NCI-H187 (cell line): ENCODE measurements around the gene PHACTR1.

Source experiments
- DNase-seq, 2 experiments: peaks; one replicate each; lab custom pipeline; 2025; lab: John Stamatoyannopoulos, UW

Gene PHACTR1

DNA sequence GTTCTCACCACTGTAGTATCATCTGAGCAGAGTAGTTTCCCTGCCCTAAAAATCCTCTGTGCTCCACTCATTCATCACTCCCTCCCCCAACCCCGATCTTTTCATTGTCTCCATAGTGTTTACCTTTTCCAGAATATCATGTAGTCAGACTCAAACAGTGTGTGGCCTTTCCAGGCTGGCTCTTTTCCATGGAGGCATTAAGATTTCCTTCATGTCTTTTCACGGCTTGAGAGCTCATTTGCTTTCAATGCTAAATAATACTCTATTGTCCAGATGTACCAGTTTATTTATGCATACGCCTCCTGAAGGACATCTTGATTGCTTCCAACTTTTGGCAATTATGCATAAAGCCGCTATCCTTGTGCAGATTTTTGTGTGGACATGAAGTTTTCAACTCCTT lies 235.8 kb downstream of the PHACTR1 start:
- DNase-seq = no peak

DNA sequence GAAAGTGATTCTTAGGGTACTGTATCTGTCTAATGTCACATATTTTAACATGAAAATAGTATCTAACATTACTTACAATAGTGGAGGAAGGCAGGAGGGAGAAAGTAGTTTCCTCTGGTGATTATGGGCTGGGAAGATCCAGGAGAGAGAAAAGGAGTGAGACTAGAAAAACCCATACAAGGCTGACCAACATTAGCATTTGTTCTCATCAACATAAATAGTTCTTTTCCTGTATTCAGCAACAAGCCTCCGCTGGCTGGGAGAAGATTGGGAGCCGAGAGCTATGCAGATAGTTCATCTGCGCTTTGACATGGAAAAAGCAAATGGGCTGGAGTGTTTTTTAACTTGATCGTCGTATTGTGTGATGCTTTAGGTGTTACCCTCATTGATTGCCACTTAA lies 239.4 kb downstream of the PHACTR1 start:
- DNase-seq = no peak

DNA sequence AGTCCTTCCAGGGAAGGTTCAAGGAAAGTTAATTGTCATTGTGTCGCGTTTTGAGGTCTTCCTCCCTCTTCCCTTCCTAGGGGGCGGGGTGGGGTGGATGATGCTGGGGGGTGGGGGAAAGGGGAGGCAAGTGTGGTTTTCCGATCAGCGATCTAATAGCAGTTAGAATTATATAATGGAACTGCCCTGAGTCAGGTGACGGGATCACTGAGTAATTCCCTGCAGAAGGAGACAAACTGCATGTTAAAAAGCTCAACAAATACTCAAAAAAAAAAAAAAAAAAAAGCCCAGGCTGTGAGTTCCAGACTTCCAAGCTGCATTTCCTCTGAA lies 240.4 kb downstream of the PHACTR1 start:
- no peak for DNase-seq

DNA sequence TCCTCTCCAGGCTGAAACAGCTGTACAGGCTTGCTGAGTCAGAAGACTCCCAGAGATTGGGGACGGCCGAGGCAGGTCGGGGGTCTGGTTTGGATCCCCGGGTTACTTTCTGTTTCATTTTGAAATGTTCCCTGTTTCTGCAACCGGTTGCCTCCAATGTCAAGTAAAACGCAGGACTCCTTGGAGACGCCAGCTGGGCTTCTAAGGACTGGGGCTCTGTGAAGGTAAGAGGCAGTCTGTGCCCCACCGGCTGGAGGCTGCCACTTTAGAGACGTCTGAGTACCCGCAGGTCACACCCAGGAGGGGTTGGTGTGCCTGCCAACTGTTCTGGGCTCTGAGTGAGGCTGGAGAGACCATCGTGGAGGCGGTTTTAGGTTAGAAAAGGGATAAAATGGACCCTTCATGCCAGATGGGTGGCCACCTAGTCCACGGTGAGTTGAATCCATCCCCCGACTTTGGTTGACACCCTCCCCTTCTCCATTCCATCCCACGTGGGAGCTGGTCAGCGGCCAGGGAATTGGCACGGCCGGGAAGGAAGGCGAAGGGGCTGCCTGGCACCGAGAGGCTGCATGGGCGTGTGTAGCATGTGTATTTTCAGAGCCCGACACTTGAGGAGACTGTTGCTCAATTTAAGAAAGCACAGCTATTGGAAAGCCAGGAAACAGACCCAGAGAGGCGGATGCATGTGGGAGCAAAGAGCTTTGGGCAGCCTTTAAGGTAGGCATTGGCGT lies 240.9 kb downstream of the PHACTR1 start:
- no peak for DNase-seq

DNA sequence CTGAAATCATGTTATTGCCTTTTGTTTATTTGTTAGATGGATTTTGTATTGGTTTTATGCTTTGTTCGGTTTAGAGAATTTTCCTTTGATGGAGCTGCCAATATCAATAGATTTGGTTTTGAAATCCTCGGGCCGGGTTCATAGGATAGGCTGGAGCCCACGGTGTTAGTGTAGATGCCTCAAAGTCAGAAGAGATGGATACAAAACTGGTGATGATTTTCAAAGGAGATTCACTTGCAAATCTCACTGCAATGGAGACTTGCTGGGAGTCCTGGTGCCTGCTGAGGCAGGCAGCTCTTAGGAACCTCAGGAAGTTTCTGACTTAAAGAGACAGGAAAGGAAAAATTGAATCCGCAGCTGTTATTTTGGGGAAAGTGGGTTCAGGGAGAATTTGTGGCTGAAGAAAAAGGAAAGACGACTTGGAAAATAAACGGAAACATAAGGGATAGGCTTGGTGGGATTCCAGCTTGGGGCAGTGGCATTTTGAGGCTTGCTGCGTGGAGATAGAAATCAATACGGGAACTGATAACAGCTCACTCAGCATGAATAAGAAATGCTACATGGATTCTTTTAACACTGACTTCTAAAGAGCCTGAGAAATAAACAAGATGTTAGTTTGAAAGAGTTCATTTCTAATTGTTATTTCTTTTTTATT lies 241.6 kb downstream of the PHACTR1 start:
- no peak for DNase-seq

DNA sequence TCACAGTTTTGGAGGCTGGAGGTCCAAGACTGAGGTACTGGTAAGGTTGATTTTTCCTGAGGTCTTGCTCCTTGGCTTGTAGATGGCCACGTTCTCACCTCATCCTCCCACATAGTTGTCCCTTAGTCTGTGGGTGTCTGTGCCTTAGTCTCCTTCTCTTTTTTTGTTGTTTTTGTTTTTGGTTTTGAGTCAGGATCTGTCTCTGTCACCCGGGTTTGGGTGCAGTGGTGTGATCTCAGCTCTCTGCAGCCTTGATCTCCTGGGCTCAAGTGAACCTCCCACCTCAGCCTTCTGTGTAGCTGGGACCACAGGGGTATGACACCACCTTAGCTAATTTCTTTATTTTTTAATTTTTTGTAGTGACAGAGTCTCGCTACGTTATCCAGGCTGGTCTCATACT lies 245.2 kb downstream of the PHACTR1 start:
- DNase-seq = no peak

DNA sequence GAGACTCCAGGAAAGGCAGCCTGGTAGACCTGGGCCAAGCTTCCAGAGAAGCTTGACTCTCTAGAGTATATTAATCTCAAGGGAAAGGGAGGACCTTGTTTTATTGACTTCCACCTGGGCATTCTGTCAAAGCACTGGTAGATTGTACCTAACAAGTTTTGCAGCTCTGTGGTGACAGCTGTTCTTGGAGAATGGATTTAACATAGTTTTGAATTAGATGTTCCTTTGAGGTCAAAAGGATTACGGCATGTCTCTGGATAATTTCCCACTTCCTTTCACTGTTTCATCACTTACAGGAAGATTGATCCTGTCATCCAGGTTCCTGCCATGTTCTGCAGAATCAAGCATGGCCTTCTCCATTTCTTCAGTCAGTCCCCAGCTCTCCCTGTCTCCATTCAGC lies 246.0 kb downstream of the PHACTR1 start:
- DNase-seq = no peak

DNA sequence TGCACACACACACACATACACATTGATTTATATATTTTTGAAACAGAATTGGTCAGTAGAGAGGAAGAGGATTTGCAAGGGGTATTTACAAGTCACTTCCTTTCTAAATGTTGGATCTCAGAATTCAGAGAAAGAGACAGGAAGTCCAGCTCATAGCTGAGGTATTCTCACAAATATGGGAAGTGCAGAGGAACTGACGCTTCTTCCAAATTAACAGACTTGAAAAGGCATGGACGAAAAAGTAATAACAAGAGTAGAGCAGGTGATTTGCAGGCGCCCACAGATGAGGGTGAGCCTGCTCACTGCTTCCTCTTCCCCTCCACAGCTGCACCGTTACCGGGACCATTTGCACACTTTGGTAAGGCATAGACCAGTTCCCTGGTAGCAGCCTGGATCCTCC lies 246.4 kb downstream of the PHACTR1 start:
- DNase-seq = no peak

DNA sequence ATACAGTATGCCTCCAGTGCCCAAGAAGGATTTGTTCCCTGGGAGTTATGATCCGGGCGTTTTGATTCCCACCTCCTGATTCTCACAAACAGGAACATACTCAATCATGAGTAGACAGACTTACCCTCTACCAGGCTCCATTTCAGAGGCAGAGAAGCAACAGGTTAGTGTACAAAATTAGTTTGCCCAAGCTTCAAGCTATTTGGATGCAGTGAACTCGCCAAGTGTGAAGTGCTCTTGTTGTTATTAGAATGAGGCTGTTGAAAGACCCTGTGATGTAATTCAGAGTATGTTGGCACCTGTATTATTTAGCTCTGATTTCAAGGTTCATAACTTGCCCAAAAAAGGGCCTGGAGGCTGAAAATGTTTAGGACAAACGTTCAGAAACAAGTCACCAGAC lies 247.0 kb downstream of the PHACTR1 start:
- no peak for DNase-seq

DNA sequence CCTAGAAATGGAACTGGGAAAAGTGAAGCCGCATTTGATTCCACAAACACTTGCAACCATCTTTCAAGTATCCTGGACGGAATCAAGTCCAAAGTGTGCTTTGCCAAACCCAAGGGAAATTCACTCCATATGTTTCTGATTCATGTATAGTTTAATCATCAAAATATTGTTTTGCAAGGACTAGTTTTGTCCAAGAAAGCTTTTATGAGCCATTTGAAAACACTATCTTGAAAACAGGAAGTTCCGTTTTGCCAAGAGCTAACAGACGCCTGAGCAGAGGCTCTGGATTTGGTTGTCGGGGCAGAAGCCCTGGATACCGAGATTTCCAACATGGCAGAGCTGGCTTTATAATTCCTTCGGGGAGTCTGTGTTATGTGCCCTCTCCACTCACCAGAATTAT lies 251.1 kb downstream of the PHACTR1 start:
- no peak for DNase-seq

DNA sequence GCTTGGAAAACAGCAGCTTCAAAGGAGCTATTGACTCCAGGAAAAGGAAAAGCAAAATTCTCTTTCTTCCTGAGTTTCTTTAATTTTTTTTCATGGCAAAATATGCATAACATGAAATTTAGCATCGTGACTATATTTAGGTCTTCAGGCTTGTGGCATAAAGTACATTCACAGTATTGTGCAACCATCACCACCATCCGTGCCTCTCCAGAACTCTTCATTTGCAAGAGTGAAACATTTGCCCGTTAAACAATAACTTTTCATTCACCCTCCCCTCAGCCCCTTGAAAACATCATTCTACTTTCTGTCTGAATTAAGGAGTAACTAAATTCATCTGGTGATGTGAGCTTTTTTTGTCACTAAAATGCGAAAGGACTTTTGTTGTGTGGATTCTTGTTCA lies 251.7 kb downstream of the PHACTR1 start:
- DNase-seq = no peak

DNA sequence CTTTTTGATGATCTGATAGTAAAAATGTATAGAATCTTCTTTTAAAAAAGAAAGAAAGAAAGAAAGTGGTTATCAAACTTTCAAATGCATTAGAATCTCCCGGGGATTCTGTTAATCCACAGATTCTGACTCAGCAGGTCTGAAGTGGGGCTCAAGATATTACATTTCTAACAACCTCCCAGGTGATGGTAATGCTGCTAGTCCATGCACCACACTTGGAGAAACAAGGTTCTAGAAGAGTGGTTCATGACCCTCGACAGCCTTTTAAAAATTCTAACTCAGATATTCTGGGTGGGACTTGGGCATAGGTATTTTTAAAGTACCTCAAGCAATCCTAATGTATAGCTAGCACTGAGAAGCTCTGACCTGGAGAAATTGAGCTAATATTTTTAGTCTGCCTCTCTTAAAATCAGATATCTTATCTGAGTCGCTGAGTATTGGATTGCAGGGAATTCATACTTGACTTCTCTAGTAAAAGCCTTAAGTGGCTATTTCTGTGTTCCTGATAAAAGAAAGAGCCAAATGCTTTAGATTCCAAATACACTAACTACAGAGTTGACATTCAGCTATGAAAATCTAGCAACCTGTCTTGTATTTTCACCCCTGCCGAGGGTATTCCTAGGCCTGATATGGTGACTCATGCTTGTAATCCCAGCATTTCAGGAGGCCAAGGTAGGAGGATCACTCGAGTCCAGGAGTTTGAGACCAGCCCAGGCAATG lies 252.4 kb downstream of the PHACTR1 start:
- no peak for DNase-seq

DNA sequence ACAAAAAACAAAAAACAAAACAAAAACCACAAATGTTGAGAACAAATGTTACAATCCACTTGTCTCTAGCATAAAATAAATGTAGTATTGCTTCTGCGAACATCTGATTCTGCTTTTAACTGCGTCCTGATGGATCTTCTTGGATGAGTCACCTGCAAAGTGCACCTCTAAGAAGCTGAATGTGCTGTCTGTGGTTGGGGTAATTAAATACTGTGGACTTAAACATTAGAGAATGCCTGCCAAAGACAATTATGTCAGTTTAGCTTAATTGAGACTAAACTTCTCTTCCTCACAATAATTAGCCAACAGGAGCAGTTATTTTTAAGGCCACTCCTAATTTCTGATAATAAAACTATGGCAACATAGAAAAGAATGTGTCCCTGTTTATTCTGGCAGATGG lies 253.4 kb downstream of the PHACTR1 start:
- DNase-seq = no peak

DNA sequence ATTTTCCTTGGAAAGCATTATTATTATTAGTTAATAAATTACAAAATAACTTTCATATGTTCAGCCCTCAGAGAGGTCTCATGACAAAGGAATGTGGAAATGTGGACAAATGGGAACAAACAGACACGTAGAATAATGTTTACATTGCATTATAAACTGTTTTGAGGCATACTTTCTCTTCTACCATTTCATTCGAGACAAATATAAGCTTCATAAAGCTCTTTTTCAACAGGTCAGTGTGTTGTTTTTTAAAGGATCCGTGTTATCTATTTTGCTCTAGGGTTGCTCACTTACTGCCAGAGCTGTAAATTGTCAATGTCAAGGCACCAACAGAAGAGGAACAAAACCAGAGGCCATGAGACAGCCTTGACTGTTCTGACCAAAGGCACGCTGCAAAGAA lies 256.8 kb downstream of the PHACTR1 start:
- no peak for DNase-seq

DNA sequence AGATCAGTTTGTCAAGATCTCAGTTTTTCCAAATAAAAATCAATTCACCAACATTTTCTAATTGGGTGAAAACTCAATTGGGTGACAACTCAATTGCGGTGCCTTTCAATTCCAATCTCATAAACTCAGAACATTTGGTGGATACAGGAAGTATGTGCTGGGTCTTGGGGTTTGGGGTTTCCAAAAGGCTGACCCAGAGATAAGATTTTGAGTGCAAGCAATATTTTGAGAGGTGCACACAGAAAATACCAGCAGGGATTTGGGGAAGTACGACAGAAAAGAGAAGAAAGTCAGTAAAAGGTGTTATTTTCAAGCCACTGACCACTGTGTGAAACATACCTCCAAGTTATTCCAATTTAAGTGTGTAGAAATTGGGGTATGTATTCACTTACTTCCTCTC lies 258.0 kb downstream of the PHACTR1 start:
- DNase-seq = no peak

DNA sequence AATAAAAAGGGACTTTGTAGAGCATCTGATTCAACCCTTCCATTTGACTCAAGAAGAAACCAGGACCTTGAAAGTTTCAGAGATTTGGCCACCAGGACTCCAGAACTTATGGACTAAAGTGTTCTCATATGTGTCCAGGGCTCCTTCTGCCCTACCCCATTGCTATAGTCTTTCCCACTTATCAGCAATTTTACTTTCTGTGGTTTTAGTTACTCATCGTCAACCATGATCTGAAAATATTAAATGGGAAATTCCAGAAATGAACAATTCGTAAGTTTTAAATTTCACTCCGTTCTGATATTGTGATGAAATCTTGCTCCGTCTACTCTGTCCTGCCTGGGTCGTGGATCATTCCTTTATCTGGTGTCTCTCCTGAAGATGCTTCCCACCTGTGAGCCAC lies 259.8 kb downstream of the PHACTR1 start:
- no peak for DNase-seq

DNA sequence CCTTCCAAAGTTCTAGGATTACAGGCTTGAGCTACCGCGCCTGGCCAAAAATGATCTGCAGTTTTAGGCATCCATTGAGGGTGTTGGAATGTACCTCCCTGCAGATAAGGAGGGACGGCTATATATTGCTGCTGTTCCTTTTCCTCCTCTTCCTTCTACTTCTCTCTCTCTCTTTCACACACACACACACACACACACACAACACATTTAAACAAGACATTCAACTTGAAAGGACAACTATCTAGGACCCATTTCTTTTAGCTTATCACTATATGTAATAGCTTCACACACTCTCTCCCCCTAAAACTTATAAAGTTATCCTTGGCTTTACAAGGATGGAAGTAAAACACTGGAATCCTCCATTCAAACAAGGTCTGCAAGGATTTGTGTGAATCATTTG lies 260.6 kb downstream of the PHACTR1 start:
- no peak for DNase-seq

DNA sequence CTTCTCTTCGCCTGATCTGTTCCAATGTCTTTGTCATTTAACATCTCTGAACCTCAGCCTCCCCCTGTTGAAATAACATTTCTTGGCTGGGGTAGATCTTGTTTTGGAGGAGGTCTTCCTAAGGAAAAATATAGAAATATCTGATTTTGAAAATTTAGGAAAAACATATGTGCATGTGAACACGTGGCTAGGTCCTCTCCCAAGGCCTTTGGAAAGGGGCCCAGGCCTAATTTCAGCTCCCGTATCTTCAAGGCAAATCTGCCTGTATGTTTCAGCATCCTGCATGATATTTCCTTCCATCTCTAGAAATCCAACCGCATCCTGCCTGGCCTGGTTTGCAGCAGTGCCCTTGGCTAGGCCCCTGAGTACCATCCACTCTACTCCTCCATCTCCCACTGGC lies 261.2 kb downstream of the PHACTR1 start:
- DNase-seq = no peak

DNA sequence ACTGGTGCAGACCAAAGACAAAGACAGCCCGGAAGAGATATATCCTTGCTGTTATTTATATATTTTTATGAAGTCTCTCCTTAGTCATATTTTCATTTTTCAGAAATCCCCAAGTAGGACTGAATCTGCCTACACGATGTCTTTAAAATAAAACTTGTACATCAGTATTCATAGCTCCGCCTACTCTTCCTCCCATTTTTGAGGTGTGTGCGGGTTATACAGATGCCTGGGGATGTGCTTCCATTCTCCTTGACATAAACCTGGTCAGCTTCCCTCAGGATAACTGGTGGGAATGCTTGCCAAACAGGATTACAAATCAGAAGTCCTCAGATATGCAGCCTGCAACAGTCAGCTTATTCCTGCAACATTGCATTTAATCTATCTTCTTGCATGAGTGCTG lies 264.2 kb downstream of the PHACTR1 start:
- no peak for DNase-seq

DNA sequence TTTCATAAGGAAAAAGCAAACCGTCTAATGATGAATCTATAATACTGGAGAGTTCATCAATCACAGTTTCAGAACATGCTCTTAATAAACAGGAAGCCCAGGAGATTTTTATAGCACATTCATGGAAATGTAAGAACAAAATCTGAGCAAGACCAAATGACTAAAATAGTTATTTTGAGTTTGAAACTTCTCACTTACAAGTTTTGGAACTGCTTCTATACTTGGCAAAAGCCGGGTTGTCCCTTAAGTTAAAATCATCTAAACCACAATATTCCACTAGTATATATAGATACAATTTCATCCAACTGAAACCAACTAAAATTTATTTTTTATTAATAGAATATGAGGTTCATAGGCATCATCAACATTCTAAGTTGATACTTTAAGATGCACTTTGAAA lies 268.2 kb downstream of the PHACTR1 start:
- no peak for DNase-seq

DNA sequence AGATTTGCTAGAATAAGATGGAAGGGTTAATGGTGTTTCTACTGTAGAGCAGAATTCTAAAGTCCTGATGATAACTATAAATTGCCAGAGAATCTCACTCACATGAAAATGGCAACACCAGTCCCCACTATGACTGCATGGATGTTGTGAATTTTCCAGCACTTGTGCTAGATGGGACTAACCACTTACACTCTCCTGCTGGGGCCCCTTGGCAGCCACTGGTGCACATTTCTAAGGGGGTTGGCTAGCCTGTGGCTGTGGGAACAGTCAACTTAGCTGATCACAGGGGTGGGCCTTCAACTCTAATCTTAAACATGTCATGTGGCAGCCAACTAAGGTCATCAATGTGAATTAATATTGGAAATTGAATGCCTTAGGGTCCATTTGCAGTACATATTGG lies 271.2 kb downstream of the PHACTR1 start:
- no peak for DNase-seq

DNA sequence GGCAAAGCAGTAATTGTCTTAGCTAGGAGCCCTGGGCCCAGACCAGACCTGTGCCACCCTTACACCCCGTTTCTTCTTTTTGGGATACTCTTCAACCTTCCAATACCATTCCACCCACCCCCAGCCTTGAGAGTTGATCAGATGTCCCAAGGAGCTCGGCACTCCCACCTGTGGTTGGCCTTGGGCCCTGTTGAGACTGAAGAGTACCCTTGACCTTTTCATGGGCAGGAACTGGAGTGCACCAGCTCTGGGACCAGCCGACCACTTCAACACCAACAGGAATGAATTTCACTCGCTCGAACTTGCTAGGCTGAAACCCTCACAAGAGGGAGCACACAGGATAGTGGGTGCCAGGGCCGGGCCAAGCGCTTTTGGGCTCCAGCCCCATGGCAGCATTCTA lies 273.6 kb downstream of the PHACTR1 start:
- DNase-seq = no peak

DNA sequence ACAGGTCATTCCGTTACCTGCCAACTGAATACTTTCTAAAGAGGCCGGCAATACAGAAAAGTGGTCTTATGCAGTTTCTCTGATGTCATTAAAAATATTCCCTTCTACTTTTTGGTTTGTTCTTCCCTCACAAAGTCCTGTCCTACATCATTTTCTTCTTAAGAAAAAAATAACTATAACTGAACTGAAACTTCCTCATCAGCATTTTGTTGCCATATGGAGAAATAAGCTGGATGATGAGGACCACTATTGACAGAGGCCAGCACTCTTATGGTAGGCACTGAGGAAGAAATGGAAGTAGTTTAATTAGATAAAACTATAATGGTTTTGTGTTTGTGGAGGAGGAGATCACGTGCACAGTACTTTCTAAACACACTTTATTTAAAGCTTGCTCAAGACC lies 274.9 kb downstream of the PHACTR1 start:
- DNase-seq = no peak

DNA sequence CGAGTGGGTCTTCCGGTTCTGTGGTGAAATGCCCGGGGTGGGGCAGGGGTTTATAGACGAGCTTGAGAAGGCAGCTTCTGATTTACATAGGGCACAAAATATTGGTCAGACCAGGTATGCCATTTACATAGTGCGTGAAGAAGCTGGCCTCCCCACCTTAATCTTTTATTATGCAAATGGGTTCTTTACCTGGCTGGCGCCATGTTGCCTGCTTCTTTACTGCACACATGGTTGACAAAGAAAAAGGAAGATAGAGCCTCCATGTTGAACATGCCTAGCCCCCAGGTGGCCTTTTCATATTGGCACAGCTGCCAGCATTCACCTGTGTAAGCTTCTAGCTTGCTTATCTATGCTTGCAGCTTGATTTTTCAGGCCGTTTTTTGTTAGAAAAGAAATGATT lies 276.2 kb downstream of the PHACTR1 start:
- no peak for DNase-seq
